ENCODE results near the gene BNIP1.

The BNIP1 gene

DNA sequence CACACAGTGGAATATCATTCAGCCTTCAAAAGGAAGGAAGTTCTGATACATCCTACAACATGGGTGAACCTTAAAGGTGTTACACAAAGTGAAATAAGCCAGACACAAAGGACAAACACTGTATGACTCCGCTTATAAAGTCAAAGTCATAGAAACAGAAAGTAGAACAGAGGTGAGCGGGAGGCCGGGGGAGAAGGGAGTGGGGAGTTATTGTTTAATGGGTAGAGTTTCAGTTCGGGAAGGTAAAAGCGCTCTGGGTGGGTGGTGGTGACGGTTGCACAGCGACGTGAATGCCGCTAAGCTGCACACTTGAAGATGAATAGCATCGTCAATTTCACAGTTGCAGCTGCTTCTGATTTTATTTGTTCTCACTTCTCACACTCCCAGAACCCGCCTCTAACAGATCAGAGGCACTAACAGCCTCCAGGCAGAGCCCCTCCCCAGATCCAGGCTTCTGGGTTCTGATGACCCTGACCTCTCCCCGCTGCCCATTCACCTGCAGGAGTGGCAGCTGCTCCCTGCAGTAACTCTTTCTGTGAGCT, 34.1 kb downstream of the BNIP1 start:
- Histone ChIP-seq H3F3A (ENCODE audit: low read depth) (no peaks in the 10 kb centered on the region), H3K4me2 (ENCODE audit: low read depth, low read length, poor library complexity, severe bottlenecking) (no peak overlapping the region), H3K9me2 (replicated peaks; ENCODE audit: low read depth, low read length) (no peaks in the 10 kb centered on the region), H3K4me1 (ENCODE audit: insufficient read depth, low read length, poor library complexity, severe bottlenecking) (no peaks in the 10 kb centered on the region), H4K20me1 (ENCODE audit: insufficient read depth, low read length, poor library complexity, severe bottlenecking) (no peaks in the 10 kb centered on the region), H3K4me3 (ENCODE audit: low read length, poor library complexity, severe bottlenecking) (no peak overlapping the region), H3K79me2 (ENCODE audit: insufficient read depth, low read length) (no peaks in the 10 kb centered on the region), H3K9me3 (ENCODE audit: insufficient read depth, low read depth, low read length) (no peaks in the 10 kb centered on the region), H2AFZ (ENCODE audit: low read length) (no peak overlapping the region), H3K27me3 (ENCODE audit: insufficient read depth, low read length, poor library complexity, severe bottlenecking) (no peaks in the 10 kb centered on the region), H3K36me3 (ENCODE audit: insufficient read depth, low read length) (no peaks in the 10 kb centered on the region), H3K9ac (ENCODE audit: low read depth, low read length, poor library complexity, severe bottlenecking) (no peak overlapping the region)
- no peak for TF ChIP-seq EZH2phosphoT487 (IDR thresholded peaks at IDR 0.05; ENCODE audit: borderline replicate concordance)
- TF ChIP-seq, protein P1, sequence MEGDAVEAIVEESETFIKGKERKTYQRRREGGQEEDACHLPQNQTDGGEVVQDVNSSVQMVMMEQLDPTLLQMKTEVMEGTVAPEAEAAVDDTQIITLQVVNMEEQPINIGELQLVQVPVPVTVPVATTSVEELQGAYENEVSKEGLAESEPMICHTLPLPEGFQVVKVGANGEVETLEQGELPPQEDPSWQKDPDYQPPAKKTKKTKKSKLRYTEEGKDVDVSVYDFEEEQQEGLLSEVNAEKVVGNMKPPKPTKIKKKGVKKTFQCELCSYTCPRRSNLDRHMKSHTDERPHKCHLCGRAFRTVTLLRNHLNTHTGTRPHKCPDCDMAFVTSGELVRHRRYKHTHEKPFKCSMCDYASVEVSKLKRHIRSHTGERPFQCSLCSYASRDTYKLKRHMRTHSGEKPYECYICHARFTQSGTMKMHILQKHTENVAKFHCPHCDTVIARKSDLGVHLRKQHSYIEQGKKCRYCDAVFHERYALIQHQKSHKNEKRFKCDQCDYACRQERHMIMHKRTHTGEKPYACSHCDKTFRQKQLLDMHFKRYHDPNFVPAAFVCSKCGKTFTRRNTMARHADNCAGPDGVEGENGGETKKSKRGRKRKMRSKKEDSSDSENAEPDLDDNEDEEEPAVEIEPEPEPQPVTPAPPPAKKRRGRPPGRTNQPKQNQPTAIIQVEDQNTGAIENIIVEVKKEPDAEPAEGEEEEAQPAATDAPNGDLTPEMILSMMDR (conservative IDR thresholded peaks at IDR 0.05; ENCODE audit: low read length): no peak

DNA sequence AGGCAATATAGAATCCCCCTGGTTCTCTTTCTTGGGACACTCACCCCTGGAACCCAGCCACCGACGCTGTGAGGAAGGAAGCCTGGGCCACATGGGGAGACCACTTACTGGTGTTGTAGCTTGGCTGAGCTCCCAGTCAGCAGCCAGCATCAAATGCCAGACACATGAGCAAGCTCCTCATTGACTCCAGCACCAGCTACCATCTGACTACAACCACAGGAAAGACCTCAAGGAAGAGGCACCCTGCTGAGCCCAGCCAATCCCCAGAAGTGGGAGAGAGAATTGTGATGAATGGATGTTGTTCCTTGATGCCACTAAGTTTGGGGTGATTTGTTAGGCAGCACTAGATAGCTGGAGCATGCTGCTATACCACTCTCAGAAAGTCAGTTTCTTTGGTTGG, 36.0 kb downstream of the BNIP1 start:
- H4K20me1 ChIP-seq (ENCODE audit: insufficient read depth, low read length, poor library complexity, severe bottlenecking): no peaks in the 10 kb centered on the region
- H3K79me2 ChIP-seq (ENCODE audit: insufficient read depth, low read length): no peaks in the 10 kb centered on the region
- TF ChIP-seq, protein P1 (conservative IDR thresholded peaks at IDR 0.05; ENCODE audit: low read length): no peak
- TF ChIP-seq EZH2phosphoT487 (IDR thresholded peaks at IDR 0.05; ENCODE audit: borderline replicate concordance): no peak
- H3K9me3 ChIP-seq (ENCODE audit: insufficient read depth, low read depth, low read length): no peaks in the 10 kb centered on the region
- H3F3A ChIP-seq (ENCODE audit: low read depth): no peaks in the 10 kb centered on the region
- no peaks in the 10 kb centered on the region for H3K27me3 ChIP-seq (ENCODE audit: insufficient read depth, low read length, poor library complexity, severe bottlenecking)
- H3K4me3 ChIP-seq (ENCODE audit: low read length, poor library complexity, severe bottlenecking): no peak overlapping the region
- H2AFZ ChIP-seq (ENCODE audit: low read length): no peak overlapping the region
- H3K9me2 ChIP-seq (replicated peaks; ENCODE audit: low read depth, low read length): no peaks in the 10 kb centered on the region
- H3K4me2 ChIP-seq (ENCODE audit: low read depth, low read length, poor library complexity, severe bottlenecking): no peak overlapping the region
- H3K36me3 ChIP-seq (ENCODE audit: insufficient read depth, low read length): no peaks in the 10 kb centered on the region
- no peaks in the 10 kb centered on the region for H3K4me1 ChIP-seq (ENCODE audit: insufficient read depth, low read length, poor library complexity, severe bottlenecking)
- H3K9ac ChIP-seq (ENCODE audit: low read depth, low read length, poor library complexity, severe bottlenecking): no peak overlapping the region

DNA sequence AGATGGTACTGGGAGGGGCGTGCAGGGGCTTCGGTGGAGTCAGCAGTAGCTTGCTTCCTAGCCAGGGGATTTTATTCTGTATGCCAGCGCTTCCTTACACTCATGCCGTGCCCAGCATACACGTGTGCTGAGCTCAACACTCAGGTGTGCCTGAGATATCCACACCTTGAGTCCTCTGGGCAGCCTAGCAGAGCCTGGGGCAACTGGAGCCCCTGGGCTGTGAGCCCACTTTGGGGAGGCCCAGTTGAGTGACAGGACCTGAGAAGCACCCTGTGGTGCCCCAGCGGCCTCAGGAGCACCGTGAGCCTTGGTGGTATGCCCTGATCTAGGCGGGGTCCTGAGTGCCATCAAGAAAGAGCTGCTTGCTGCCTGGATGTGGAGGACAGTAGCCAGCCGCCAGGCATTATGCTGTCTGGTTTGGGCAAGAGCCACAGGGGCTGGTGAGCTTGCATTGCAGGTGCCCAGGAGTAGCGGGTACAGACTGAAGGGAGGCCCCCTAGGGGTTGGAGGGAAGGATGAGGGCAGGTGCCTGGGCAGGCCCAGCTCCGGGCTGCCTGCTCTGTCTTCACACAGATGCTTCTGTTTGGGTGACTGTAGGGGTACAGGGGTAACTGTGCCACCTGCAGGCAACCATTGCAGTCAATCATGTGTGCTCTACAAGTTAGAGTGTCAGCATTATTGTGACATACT, 42.9 kb downstream of the BNIP1 start:
- Histone ChIP-seq H3K27me3 (ENCODE audit: insufficient read depth, low read length, poor library complexity, severe bottlenecking) (no peaks in the 10 kb centered on the region), H4K20me1 (ENCODE audit: insufficient read depth, low read length, poor library complexity, severe bottlenecking) (no peaks in the 10 kb centered on the region), H3K36me3 (ENCODE audit: insufficient read depth, low read length) (no peaks in the 10 kb centered on the region), H2AFZ (ENCODE audit: low read length) (no peak overlapping the region), H3K9me2 (replicated peaks; ENCODE audit: low read depth, low read length) (no peaks in the 10 kb centered on the region), H3K4me3 (ENCODE audit: low read length, poor library complexity, severe bottlenecking) (no peak overlapping the region), H3K4me1 (ENCODE audit: insufficient read depth, low read length, poor library complexity, severe bottlenecking) (no peaks in the 10 kb centered on the region), H3K79me2 (ENCODE audit: insufficient read depth, low read length) (no peaks in the 10 kb centered on the region), H3K9ac (ENCODE audit: low read depth, low read length, poor library complexity, severe bottlenecking) (no peak overlapping the region), H3K4me2 (ENCODE audit: low read depth, low read length, poor library complexity, severe bottlenecking) (no peak overlapping the region), H3F3A (ENCODE audit: low read depth) (no peaks in the 10 kb centered on the region), H3K9me3 (ENCODE audit: insufficient read depth, low read depth, low read length) (no peaks in the 10 kb centered on the region)
- no peak for TF ChIP-seq EZH2phosphoT487 (IDR thresholded peaks at IDR 0.05; ENCODE audit: borderline replicate concordance)
- TF ChIP-seq, protein P1 (conservative IDR thresholded peaks at IDR 0.05; ENCODE audit: low read length): peak; percentile 29; the same call in 1 of the 2 replicates
